ENCODE measurements around the gene FKBP11. TPM values are rescaled to one million over a fixed set of nuclear protein-coding genes. Genes with fewer than 3 reads are reported as not detected.

FKBP11 gene
- total RNA-seq, 1 donor from 2014 or later: 12.3 TPM

GRCh38 chr12:48968467-48968866 lies 43.2 kb upstream of the FKBP11 start:
- Mint-ChIP-seq H3K27ac (ENCODE audit: unreplicated experiment) (no peak overlapping the region), H3K4me1 (ENCODE audit: low read depth, unreplicated experiment) (peaks cover 3% of the 10 kb centered on the region), H3K4me3 (ENCODE audit: unreplicated experiment) (no peak overlapping the region)

GRCh38 chr12:48967991-48968390 lies 42.7 kb upstream of the FKBP11 start:
- Mint-ChIP-seq H3K4me3 (ENCODE audit: unreplicated experiment) (no peak overlapping the region), H3K4me1 (ENCODE audit: low read depth, unreplicated experiment) (peaks cover 3% of the 10 kb centered on the region), H3K9me3 (ENCODE audit: unreplicated experiment) (peaks cover 3% of the 10 kb centered on the region), H3K27ac (ENCODE audit: unreplicated experiment) (no peak overlapping the region), H3K36me3 (ENCODE audit: unreplicated experiment) (no peaks in the 10 kb centered on the region), H3K27me3 (ENCODE audit: unreplicated experiment) (peaks cover 19% of the 10 kb centered on the region)
- no peak for TF ChIP-seq CTCF (IDR thresholded peaks at IDR 0.05; ENCODE audit: partially characterized antibody, unreplicated experiment)
- no peak for DNase-seq

More at GRCh38 chr12:48968467-48968866, 43.2 kb upstream of the FKBP11 start:
- Mint-ChIP-seq H3K9me3 (ENCODE audit: unreplicated experiment) (peaks cover 3% of the 10 kb centered on the region), H3K36me3 (ENCODE audit: unreplicated experiment) (no peaks in the 10 kb centered on the region), H3K27me3 (ENCODE audit: unreplicated experiment) (peaks cover 19% of the 10 kb centered on the region)
- TF ChIP-seq CTCF (IDR thresholded peaks at IDR 0.05; ENCODE audit: partially characterized antibody, unreplicated experiment): no peak
- DNase-seq: no peak

- Mint-ChIP-seq H3K27ac (ENCODE audit: unreplicated experiment) (no peak overlapping the region), H3K36me3 (ENCODE audit: unreplicated experiment) (no peaks in the 10 kb centered on the region), H3K27me3 (ENCODE audit: unreplicated experiment) (peaks cover 13% of the 10 kb centered on the region), H3K4me3 (ENCODE audit: unreplicated experiment) (no peak overlapping the region), H3K4me1 (ENCODE audit: low read depth, unreplicated experiment) (peaks cover 3% of the 10 kb centered on the region), H3K9me3 (ENCODE audit: unreplicated experiment) (peaks cover 3% of the 10 kb centered on the region)
- no peak for TF ChIP-seq CTCF (IDR thresholded peaks at IDR 0.05; ENCODE audit: partially characterized antibody, unreplicated experiment)
- peak; percentile 33 for DNase-seq
Measured at GRCh38 chr12:48966177-48966895, 41.0 kb upstream of the FKBP11 start.

GRCh38 chr12:48965298-48965838 lies 40.1 kb upstream of the FKBP11 start:
- no peaks in the 10 kb centered on the region for H3K4me1 Mint-ChIP-seq (ENCODE audit: low read depth, unreplicated experiment)
- H3K4me3 Mint-ChIP-seq (ENCODE audit: unreplicated experiment): no peak overlapping the region
- H3K27ac Mint-ChIP-seq (ENCODE audit: unreplicated experiment): no peak overlapping the region

More at GRCh38 chr12:48965298-48965838, 40.1 kb upstream of the FKBP11 start:
- Mint-ChIP-seq H3K36me3 (ENCODE audit: unreplicated experiment) (no peaks in the 10 kb centered on the region), H3K9me3 (ENCODE audit: unreplicated experiment) (peaks cover 3% of the 10 kb centered on the region), H3K27me3 (ENCODE audit: unreplicated experiment) (peaks cover 6% of the 10 kb centered on the region)
- no peak for DNase-seq
- no peak for TF ChIP-seq CTCF (IDR thresholded peaks at IDR 0.05; ENCODE audit: partially characterized antibody, unreplicated experiment)
